Fibroblast of upper back skin (primary cell): ENCODE results near the gene PAX5.

ENCODE experiments used
- DNase-seq: peaks from one replicate; pipeline ENCODE4 v3.0.0-alpha.2; 2013

PAX5 gene

DNA sequence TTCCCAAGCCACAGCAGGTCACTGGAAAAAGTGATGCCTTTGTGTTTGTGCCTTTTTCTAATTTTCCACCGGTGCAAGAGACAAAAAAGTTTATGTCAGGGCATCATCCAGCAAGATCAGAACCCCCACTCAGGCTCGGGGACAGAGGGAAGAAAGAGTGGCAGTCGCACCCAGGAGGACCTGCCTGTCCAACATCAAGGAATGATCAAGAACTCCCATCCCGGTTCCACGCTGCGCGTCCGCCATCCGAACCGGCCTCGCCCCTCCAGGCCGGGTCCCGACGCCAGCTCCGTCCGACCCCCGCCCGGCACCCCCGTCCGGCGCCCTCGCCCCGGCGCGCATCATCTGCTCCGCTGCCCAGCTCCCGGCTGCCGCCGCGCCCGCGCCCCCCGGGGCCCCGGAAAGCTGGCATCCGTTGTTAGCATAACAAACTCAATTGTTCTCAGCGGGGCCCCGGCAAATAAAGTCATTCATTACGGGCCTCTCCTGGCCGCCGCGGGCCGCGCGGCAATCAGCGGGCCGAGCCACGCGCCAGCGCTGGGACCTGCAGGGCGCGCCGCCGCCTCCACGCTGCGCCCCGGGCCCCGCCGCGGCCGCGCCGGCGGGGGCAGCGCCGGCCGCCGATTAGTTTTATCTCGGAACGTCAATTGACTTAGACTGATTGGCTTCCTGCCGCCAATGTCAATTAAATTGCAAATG is 48.1 kb downstream of the PAX5 start:
- DNase-seq = no peak

GRCh38 chr9:36985061-36985768 is 48.9 kb downstream of the PAX5 start:
- no peak for DNase-seq

GRCh38 chr9:36980148-36980974 is 53.7 kb downstream of the PAX5 start:
- no peak for DNase-seq

DNA sequence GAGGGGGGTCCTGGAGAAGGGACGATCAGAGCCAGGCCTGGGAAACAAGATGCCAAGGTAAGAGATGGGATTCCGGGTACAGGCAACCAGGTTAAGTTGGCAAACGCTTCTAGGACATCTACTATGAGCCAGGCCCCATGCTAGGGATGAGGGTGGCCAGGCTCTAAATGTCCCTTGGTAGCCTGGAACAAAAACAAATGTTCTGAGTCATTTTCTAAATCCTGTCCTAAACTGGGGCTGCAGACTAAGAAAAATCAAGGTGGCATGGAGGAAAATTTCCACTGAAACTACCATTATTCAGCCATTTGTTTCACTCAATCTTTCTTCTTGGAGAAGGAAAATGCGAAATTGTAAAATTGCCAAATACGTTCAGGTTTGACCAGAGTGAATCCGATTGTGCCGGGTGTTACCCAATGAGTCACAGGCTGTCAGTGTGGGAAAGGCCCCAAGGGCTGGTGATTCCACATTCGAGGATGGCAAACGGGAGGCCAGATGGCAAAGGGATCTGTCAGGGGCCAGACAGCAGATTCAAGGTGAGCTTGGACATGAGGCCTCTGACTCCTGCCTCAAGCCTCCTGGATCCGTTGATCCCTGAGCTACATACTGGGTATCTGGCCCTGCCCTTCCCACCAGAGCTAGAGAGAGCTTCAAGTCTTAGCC is 57.6 kb downstream of the PAX5 start:
- DNase-seq = no peak

- no peak for DNase-seq
Observed at GRCh38 chr9:36974731-36975130, 59.3 kb downstream of the PAX5 start.

GRCh38 chr9:36971935-36972488 is 62.1 kb downstream of the PAX5 start:
- no peak for DNase-seq

GRCh38 chr9:36970007-36970888 is 63.8 kb downstream of the PAX5 start:
- no peak for DNase-seq

GRCh38 chr9:36969216-36969771 is 64.8 kb downstream of the PAX5 start:
- no peak for DNase-seq

DNA sequence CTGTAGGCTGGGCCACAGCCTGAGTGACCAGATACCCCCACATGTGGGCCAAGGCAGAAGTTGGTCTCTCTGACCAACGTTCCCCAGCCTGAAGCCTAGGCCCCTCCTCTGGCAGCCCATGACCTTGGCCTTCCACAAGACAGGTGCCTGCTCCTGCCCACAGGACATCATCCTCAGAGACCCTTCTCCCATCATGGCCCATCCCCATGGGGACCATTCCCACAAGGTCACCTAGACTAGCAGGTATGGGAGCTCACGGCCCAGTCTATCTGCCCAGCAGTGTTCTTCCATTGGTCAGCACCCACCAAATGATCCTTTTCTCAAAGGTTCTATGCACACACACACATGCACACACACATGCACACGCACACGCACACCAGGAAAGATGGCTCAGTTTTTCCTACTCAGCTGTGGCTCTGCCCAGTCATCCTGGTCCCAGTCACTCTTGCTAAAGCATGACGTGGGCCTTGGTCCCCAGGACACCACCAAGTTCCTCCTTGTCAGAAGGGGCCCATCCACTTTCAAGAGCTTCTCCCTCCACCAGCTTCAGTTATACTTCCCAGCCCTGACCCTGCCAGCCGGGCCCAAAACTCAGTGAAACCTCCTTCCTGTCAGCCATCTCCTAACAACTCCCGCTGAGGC is 65.4 kb downstream of the PAX5 start:
- DNase-seq = no peak

DNA sequence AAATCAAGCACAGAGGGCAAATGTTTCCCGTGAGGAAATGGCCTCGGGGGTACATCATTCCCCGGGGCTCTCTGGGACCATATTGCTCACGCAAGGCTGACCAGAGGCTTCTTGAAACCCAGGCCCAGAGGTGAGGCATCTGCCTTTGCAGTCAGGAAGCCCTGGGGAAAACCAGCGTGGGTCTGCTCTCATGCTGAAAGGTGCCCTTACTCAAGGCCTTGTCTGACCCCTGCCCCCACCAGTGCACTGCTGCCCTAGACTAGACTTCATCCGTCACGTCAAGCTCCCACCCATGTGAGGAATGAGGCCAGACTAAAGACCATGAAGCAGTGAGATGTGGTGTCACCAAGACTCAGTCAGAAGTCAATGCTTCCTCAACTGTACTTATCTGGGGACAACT is 66.1 kb downstream of the PAX5 start:
- DNase-seq = no peak

DNA sequence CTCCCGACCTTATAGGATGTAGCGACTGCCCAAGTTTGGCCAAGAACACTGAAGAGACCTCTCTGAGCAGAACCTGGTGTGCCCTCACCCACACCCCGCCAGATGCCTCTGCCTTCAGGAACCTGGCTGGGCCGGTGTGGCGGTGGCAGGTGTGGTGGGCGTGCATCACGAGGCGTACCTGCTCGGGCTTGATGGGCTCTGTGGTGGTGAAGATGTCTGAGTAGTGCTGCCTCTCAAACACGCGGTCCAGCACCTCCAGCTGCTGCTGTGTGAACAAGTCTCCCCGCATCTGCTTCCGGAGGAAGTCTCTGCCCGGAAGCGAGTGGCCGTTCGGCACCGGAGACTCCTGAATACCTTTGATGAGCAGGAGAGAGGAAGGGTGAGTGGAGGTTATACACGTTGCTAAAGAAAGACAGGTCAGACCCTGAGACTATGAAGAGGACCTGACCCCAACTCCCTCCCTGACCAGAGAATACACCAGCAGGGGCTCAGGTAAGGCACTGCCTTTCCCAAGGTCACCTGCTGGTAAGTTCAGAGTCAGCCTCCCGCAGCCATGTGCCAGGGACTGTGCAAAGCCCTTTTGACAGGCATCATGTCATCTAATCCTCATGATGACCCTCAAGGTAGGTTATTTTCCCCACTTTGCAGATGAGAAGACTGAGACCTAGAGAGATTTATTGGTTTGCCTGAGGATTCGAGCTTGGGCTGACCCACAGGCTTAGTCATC is 67.5 kb downstream of the PAX5 start:
- DNase-seq = no peak

DNA sequence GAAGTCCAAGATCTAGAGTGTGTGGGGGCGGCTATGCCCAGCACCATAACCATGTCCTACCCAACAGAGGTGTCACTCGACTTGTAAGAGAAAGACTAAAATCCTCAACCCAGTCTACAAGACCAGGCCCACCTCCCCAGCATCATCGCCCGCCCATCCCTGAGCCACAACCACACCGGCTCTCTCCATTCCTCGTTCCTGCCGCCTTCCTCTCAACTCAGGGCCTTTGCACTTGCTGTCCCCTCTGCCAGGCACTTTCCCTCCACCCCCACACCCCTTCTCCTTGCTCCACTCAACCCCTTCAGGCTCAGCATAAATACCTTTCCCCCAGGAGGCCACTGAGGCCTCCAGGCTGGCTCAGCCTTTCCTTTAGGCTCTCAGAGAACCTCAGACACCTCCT is 69.3 kb downstream of the PAX5 start:
- no peak for DNase-seq

- no peak for DNase-seq
Observed at GRCh38 chr9:36963346-36963745, 70.7 kb downstream of the PAX5 start.

- no peak for DNase-seq
Observed at GRCh38 chr9:36962691-36963090, 71.4 kb downstream of the PAX5 start.

DNA sequence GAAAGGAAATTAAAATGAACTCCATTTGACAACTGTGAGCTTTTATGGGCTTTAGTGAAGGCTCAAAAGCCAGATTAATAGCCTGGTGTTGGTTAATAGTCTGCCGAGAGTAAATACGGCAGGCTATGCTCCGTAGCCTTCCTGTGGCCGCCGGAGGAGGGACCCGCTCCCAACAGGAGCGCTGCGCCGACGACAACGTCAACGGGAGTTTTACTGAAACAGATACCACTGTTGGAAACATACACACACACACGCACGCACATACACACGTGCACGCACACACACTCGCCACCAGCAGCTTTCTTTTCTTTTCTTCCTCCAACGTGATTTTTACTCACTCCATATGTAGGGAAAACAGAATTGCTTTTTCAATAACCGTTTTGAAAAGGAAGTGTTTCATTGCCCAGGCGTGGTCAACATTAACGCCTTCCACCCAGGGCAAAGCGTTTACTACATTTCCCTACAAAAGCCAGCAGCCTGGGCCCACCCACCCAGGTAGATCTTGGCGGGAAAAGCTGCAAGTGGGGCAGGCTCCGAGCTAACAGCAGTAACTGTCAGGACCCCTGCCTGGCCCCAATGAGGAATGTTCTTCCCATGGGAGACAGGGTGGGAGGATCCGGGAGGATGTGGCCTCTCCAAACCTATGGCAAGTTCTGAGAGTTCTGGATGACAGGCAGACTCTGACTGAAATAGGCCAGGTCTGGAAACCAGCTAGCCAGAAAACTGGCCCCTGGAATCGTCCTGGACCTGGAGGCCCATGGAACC is 72.3 kb downstream of the PAX5 start:
- peak; percentile 8 for DNase-seq

DNA sequence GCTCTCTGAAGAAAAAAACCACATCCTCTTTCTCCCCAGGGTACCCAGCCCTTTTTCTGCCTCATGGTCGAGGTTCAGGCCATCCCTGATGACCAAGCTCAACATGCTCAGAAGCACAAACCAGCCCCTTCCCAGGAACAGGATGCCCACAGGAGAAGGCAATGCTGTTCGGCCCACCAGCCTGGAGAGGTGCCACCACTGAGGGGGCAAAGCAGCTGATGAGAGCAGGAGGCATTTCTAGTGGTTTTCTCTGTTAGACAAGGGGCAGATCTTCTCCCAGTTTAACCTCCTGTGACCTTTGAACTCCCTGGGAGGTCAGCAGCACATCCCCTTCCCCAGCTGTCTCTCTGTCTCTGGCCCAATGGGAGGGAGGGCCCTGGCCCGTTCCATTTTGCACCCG is 73.0 kb downstream of the PAX5 start:
- no peak for DNase-seq

- DNase-seq = no peak
Observed at GRCh38 chr9:36960575-36960955, 73.5 kb downstream of the PAX5 start.

- no peak for DNase-seq
Observed at GRCh38 chr9:36959681-36960574, 74.1 kb downstream of the PAX5 start.

DNA sequence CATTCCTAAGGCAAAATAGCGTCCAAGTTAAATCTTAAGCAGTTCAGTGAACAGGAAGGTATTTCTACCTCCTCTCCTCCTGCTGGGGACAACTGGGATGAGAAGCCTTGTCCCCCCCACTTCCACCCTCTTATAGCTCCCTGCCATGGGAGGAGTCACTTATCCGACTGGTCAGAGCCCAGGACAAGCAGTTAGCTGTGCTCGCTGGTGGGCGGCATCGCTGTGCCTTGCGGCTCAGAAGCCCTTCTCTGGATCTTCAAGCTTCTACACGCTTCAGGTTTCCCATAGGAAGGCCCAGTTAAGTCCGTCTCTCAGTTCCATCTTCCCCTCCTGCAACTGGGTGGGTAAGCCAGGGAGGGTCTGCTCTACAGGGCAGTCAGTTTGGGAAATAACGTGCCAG is 77.2 kb downstream of the PAX5 start:
- no peak for DNase-seq
